COLO668 (cell line): ENCODE results near the gene CEACAM5.
A peak's percentile ranks its signal among the peaks of the same experiment; 100 is the strongest.

ENCODE experiments used
- DNase-seq: peaks from one replicate; lab custom pipeline; 2025; ENCODE audit not compliant: unreplicated experiment; lab: John Stamatoyannopoulos, UW

Gene CEACAM5

GRCh38 chr19:41708481-41708880, at the start of gene CEACAM5:
TSS of gene CEACAM5 (plus strand) at chr19:41708626. CDS start at chr19:41708732, 106 bp downstream.
- DNase-seq: peak; percentile 21

GRCh38 chr19:41666075-41666474, 42.4 kb upstream of the CEACAM5 start:
- no peak for DNase-seq

GRCh38 chr19:41668315-41668714, 40.1 kb upstream of the CEACAM5 start:
- no peak for DNase-seq

DNA sequence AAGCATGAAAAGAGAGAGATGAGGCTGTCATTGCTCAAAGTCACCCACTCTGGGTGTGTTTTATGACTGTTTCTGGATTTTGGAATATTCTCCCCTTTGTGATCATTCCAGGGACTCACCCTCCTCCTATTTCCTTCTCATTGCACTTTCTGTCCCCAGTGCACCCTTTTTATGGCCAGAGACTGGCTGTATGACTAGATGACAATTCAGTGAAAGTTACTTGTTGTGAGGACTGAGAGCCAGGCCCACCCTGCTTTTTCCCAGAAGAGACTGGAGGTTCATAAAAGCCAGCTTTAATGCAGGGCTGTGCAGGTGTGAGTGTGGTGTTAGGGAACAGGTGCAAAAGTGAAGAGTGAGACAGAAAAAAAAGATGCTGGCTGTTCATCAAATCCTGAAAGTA, 37.7 kb upstream of the CEACAM5 start:
- DNase-seq: no peak

DNA sequence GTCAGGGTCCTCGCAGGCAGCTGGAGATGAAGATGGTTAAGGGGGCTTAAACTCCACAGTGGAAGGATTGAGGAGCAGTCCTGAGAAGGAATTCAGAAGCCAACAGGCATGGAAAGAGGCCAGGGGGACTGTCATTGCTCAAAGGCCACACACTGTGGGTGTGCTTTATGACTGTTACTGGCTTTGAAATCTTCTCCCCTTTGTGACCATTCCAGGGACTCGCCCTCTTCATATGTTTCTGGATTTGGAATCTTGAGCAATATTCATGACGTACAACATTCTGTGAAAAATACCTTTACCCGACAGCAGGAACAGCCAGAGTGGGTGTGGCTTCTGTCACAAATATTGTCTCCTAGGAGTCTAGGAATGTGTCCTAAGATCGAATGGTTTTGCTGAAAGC, 36.9 kb upstream of the CEACAM5 start:
- no peak for DNase-seq

DNA sequence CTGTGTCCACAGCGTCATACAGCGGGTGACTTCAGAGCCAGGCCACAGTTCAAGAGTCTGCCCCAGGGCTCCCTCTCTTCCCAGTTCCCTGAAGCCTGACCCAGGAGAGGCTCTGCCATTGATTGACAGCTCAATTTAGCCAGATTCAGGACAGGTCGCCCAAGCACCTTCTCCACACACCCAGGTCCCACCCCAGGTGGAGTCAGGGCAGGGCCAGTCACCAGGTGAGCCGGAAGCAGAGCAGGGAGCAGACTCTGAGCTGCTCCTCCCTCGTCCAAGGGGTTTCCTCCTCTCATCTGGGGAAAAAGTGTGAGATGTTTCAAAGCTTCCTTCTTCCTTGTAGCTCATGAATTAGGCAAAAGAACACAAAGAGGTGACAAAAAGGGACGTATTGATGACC, 26.0 kb upstream of the CEACAM5 start:
- no peak for DNase-seq

DNA sequence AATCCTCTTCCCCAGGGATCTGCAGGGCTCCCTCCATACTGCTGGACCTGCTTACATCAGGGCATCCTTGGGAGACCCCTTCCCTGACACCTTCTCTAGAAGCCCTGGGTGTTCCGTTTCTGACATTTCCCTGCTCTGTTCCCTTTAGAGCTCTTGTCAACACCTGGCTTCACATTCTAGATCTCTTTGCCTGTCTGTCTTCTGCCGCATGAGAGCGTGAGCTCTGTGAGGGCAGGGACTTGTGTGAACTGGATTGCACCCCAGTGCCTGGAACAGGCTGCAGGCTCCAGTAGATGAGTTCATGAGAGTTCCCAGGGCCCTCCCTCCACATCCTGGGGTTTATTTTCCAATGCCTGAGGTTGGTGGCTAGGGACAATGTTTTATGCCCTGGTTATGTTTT, 21.0 kb upstream of the CEACAM5 start:
- DNase-seq: no peak

GRCh38 chr19:41688098-41688497, 20.3 kb upstream of the CEACAM5 start, which contains the start of gene CEACAM7:
TSS of gene CEACAM7 (minus strand) at chr19:41688270. CDS start at chr19:41688165, 105 bp downstream.
- DNase-seq: no peak

DNA sequence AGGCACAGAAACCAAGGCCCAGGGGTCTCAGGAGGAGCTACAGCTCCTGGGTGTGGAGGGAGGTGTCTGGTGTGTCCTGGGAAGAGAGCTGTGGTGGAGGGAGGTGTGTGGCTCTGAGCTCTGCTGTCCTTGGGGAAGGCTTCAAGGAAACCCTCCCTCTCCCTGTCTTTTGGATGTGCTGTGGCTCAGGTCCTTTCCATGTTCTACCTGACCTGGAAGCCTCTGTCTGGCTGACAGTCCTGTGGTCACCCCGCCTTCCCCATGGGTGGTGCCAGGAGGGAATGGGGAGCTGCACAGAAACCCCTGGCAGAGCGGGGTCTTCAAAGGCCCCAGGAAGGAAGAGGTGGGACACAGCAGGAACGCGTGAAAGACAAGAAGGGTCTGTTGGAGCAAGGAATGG, 19.7 kb upstream of the CEACAM5 start:
- DNase-seq: no peak

DNA sequence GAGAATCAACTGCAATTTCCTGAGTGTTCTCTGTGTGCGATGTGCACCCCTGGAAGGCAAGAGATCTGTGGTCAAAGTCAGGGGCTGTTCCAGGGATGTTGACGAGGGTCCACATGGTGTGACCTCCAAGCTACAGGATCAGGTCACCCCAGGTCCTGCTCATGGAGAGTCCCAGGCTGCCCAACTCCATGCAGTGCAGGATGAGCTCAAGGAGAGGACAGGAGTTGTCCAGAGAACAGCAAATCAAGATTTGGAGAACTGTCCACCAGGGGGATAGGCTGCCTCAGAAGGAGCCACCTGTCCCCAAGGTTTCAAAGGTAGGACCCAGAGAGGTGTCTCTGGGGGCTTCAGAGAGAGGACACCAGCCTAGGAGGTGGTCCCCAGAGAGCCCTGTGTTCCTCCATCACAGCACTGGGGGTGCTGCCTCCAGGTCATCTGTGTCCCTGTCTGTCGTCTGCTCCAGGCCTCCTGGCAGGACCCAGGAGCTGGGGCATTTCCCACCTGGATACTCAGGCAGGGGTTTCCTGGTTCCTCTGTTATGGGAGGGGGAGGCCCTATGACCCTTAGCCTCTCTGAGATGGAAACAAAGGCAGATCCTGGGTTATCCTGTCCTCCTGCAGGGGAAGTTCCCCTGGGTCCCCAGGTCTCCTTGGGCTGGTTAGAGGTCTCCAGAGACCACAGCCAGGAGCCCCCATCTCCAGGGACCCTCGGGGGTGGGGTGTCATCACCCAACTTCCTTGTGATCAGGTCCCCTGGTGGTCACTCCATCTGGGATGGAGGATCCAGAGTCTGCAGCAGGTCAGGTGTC, 18.2 kb upstream of the CEACAM5 start:
- DNase-seq: no peak

DNA sequence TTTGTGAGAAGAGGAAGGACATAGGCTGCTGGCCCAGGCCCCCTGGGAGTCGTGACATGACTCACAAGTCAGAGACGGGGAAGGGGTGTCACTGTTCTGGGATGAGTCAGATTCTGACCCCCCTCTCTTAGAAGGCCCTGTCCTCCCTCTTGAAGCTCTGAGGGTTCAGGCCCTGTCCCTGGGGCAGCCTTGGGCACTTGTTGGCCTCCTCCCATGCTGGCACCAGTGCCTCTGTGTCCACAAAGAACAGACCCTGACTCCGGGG, 17.7 kb upstream of the CEACAM5 start:
- DNase-seq: no peak

GRCh38 chr19:41691268-41691970, 17.0 kb upstream of the CEACAM5 start:
- peak; percentile 16 for DNase-seq

- no peak for DNase-seq
These were observed 14.2 kb upstream of the CEACAM5 start for GRCh38 chr19:41694196-41694595.

- DNase-seq: no peak
These were observed 13.4 kb upstream of the CEACAM5 start for GRCh38 chr19:41694831-41695635.

DNA sequence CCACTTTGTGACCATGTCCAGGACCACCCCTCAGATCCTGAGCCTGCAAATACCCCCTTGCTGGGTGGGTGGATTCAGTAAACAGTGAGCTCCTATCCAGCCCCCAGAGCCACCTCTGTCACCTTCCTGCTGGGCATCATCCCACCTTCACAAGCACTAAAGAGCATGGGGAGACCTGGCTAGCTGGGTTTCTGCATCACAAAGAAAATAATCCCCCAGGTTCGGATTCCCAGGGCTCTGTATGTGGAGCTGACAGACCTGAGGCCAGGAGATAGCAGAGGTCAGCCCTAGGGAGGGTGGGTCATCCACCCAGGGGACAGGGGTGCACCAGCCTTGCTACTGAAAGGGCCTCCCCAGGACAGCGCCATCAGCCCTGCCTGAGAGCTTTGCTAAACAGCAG, 12.7 kb upstream of the CEACAM5 start:
- no peak for DNase-seq

DNA sequence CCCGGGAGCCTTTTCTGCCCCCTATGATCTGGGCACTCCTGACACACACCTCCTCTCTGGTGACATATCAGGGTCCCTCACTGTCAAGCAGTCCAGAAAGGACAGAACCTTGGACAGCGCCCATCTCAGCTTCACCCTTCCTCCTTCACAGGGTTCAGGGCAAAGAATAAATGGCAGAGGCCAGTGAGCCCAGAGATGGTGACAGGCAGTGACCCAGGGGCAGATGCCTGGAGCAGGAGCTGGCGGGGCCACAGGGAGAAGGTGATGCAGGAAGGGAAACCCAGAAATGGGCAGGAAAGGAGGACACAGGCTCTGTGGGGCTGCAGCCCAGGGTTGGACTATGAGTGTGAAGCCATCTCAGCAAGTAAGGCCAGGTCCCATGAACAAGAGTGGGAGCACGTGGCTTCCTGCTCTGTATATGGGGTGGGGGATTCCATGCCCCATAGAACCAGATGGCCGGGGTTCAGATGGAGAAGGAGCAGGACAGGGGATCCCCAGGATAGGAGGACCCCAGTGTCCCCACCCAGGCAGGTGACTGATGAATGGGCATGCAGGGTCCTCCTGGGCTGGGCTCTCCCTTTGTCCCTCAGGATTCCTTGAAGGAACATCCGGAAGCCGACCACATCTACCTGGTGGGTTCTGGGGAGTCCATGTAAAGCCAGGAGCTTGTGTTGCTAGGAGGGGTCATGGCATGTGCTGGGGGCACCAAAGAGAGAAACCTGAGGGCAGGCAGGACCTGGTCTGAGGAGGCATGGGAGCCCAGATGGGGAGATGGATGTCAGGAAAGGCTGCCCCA, 11.8 kb upstream of the CEACAM5 start:
- DNase-seq: no peak

DNA sequence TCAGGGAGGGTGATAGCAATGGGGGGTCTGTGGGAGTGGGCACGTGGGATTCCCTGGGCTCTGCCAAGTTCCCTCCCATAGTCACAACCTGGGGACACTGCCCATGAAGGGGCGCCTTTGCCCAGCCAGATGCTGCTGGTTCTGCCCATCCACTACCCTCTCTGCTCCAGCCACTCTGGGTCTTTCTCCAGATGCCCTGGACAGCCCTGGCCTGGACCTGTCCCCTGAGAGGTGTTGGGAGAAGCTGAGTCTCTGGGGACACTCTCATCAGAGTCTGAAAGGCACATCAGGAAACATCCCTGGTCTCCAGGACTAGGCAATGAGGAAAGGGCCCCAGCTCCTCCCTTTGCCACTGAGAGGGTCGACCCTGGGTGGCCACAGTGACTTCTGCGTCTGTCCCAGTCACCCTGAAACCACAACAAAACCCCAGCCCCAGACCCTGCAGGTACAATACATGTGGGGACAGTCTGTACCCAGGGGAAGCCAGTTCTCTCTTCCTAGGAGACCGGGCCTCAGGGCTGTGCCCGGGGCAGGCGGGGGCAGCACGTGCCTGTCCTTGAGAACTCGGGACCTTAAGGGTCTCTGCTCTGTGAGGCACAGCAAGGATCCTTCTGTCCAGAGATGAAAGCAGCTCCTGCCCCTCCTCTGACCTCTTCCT, 11.1 kb upstream of the CEACAM5 start:
- DNase-seq: no peak

DNA sequence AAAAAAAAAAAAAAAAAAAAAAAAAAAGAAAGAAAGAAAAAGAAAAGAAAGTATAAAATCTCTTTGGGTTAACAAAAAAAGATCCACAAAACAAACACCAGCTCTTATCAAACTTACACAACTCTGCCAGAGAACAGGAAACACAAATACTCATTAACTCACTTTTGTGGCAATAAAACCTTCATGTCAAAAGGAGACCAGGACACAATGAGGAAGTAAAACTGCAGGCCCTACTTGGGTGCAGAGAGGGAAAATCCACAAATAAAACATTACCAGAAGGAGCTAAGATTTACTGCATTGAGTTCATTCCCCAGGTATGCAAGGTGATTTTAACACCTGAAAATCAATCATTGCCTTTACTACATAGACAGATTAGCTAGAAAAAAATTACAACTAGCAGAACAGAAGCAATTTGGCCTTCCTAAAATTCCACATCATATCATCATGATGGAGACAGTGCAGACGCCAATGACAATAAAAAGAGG, 9.6 kb upstream of the CEACAM5 start:
- no peak for DNase-seq

- DNase-seq: no peak
These were observed 9.0 kb upstream of the CEACAM5 start for GRCh38 chr19:41699231-41699967.

DNA sequence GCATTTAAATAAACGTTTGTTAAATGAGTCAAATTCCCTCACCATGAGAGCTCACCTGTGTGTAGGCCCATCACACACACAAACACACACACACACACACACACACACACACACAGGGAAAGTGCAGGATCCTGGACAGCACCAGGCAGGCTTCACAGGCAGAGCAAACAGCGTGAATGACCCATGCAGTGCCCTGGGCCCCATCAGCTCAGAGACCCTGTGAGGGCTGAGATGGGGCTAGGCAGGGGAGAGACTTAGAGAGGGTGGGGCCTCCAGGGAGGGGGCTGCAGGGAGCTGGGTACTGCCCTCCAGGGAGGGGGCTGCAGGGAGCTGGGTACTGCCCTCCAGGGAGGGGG, 8.5 kb upstream of the CEACAM5 start:
- DNase-seq: no peak
